K562 (cell line): ENCODE data around the gene LMNA. TPM values are rescaled to one million over a fixed set of nuclear protein-coding genes. Genes with fewer than 3 reads are reported as not detected.
A peak's percentile ranks its signal among the peaks of the same experiment; 100 is the strongest.
"Not testable (repeated sequence)": the region's sequence is repeated elsewhere in the genome, so short reads cannot be mapped to it uniquely, and the experiment has no call there.

Source experiments
- ATAC-seq: fragments of 200-7000 bp; cut with Tn5 transposase; 3 replicates; pipeline ENCODE4 v1.9.1; 2020; ENCODE audit warnings: moderate library complexity
- BruUV-seq: library from RNA; stranded (reverse); fragments of 400-500 nt; replicated peaks from 2 replicates; lab custom pipeline; 2021; lab: Mats Ljungman, UMichigan
- CTCF ChIA-PET: fragments of 300-600 bp; formaldehyde crosslinking; extraction: SDS; loops from one replicate; lab custom pipeline; 2021; ENCODE audit warnings: low intra/inter-chr PET ratio; lab: Yijun Ruan, JAX
- POLR2A ChIA-PET: fragments of 300-600, 350-650 bp; sonication (Branson Sonifier 250); formaldehyde crosslinking; extraction: SDS; loops from one replicate; lab custom pipeline; 2021; ENCODE audit warnings: antibody characterized with exemption, inconsistent platforms; lab: Yijun Ruan, JAX
- DNase-seq, 4 experiments: peaks; one replicate each; pipeline versions ENCODE4 v3.0.0 to v3.0.0-alpha.2; 2011 to 2018; ENCODE audit warnings: low spot score in 3 of 4, mixed read lengths in 3 of 4; ENCODE audit errors: extremely low read depth in 1 of 4
- FAIRE-seq: peaks from 2 replicates; lab custom pipeline; 2011; peaks lifted over from hg19 to GRCh38; lab: Jason Lieb, UNC
- H2AFZ ChIP-seq: 2 replicates; pipeline ENCODE4 v1.6.0; 2011; ENCODE audit warnings: low read depth, low read length, control low read depth, inconsistent platforms
- H3K27ac ChIP-seq: fragments of 200-600 bp; 3 replicates; pipeline ENCODE4 v1.8.0; 2011; ENCODE audit warnings: low read depth, mild to moderate bottlenecking, control low read depth, inconsistent platforms, low read length, moderate library complexity, mixed read lengths; ENCODE audit errors: extremely low read depth
- H3K27me3 ChIP-seq, 2 experiments: fragments of 300-600 bp in 1 of 2; 2 replicates in 1 of 2; 3 replicates in 1 of 2; pipeline versions ENCODE4 v1.6.0 to v1.8.0; 2011; ENCODE audit warnings: inconsistent platforms in 2 of 2, low read length in 2 of 2, mild to moderate bottlenecking in 1 of 2, mixed read lengths in 1 of 2, moderate library complexity in 1 of 2; ENCODE audit not compliant: control insufficient read depth in 2 of 2, insufficient read depth in 2 of 2
- H3K36me3 ChIP-seq: fragments of 300-600 bp; 3 replicates; pipeline ENCODE4 v1.8.0; 2011; ENCODE audit warnings: mild to moderate bottlenecking, low read length, inconsistent platforms; ENCODE audit not compliant: control insufficient read depth, insufficient read depth
- H3K4me1 ChIP-seq, 2 experiments: fragments of 200-600 bp in 1 of 2; replicated peaks in 1 of 2; 2 replicates in 1 of 2; 3 replicates in 1 of 2; pipeline versions ENCODE4 v1.5.1 to v1.8.0; 2011; ENCODE audit warnings: inconsistent platforms in 2 of 2, low read length in 2 of 2, mild to moderate bottlenecking in 1 of 2, mixed read lengths in 1 of 2, moderate library complexity in 1 of 2; ENCODE audit not compliant: control insufficient read depth in 2 of 2, insufficient read depth in 2 of 2
- H3K4me2 ChIP-seq: 2 replicates; pipeline ENCODE4 v1.6.1; 2011; ENCODE audit warnings: low read length, control low read depth, inconsistent platforms, mixed read lengths; ENCODE audit not compliant: insufficient read depth
- H3K4me3 ChIP-seq: fragments of 200-600 bp; sonication (generic), shearing (Covaris generic); 2 replicates; pipeline ENCODE4 v1.5.1; 2016; ENCODE audit warnings: control low read depth, inconsistent platforms
- H3K79me2 ChIP-seq: fragments of 200-600 bp; 3 replicates; pipeline ENCODE4 v1.8.0; 2011; ENCODE audit warnings: low read length, inconsistent platforms; ENCODE audit not compliant: control insufficient read depth, insufficient read depth
- H3K9ac ChIP-seq, 2 experiments: 2 replicates each; pipeline versions ENCODE4 v1.6.0 to v1.6.1; 2011; ENCODE audit warnings: low read depth in 2 of 2, low read length in 2 of 2, control low read depth in 1 of 2, inconsistent platforms in 1 of 2, mild to moderate bottlenecking in 1 of 2, mixed read lengths in 1 of 2; ENCODE audit not compliant: insufficient read depth in 1 of 2
- H3K9me1 ChIP-seq: one replicate; pipeline ENCODE4 v1.6.0; 2011; ENCODE audit warnings: inconsistent platforms, mild to moderate bottlenecking, low read length, moderate library complexity; ENCODE audit not compliant: control insufficient read depth, insufficient read depth
- H3K9me3 ChIP-seq: replicated peaks from 2 replicates; pipeline ENCODE4 v1.5.1; 2011; ENCODE audit warnings: low read depth, low read length, inconsistent platforms; ENCODE audit not compliant: control insufficient read depth, insufficient read depth
- H4K20me1 ChIP-seq: replicated peaks from 2 replicates; pipeline ENCODE4 v1.6.1; 2011; ENCODE audit warnings: low read length, inconsistent platforms, mixed read lengths; ENCODE audit not compliant: control insufficient read depth, insufficient read depth
- CBFA2T3 ChIP-seq: fragments of 450-650 bp; IDR thresholded peaks from 2 replicates; pipeline ENCODE4 v1.6.1; 2017
- DMBX1 ChIP-seq: fragments of 250-450 bp; sonication (Bioruptor Pico); IDR thresholded peaks from 2 replicates; pipeline ENCODE4 v1.8.0; 2022; ENCODE audit warnings: inconsistent platforms, mild to moderate bottlenecking, moderate library complexity, borderline replicate concordance
- L3MBTL2 ChIP-seq: fragments of 450-650 bp; IDR thresholded peaks from 2 replicates; pipeline ENCODE4 v1.6.1; 2016; ENCODE audit warnings: mild to moderate bottlenecking, moderate library complexity
- MEF2D ChIP-seq: conservative IDR thresholded peaks from 2 replicates; pipeline ENCODE4 v1.6.1; 2016; ENCODE audit warnings: low read depth, missing genetic modification characterization, missing compliant biosample characterization
- NR4A1 ChIP-seq, 2 experiments: fragments of 250-450 bp in 1 of 2; fragments of 450-650 bp in 1 of 2; sonication (Bioruptor Pico) in 1 of 2; IDR thresholded peaks; 2 replicates each; pipeline versions ENCODE4 v1.4.0 to v1.6.1; 2016 to 2020; ENCODE audit warnings: mild to moderate bottlenecking in 2 of 2, missing compliant biosample characterization in 1 of 2, missing genetic modification characterization in 1 of 2, moderate library complexity in 1 of 2
- TCF3 ChIP-seq: sonication (generic); formaldehyde crosslinking; IDR thresholded peaks from 2 replicates; pipeline ENCODE4 v1.4.0; 2020; ENCODE audit warnings: mild to moderate bottlenecking, missing genetic modification reagents
- ZNF311 ChIP-seq: fragments of 250-450 bp; sonication (Bioruptor Pico); IDR thresholded peaks from 2 replicates; pipeline ENCODE4 v1.4.0; 2020; ENCODE audit warnings: mild to moderate bottlenecking, moderate library complexity
- WGBS: fragments of 100-300 bp; shearing (Covaris generic); methylation state at CpG from one replicate; pipeline ENCODE4 v1.1.6; 2016; ENCODE audit warnings: low coverage, mixed read lengths; ENCODE audit not compliant: insufficient coverage; ENCODE audit errors: missing lambda C conversion rate; 5-methylcytosine and 5-hydroxymethylcytosine counted together
- in situ Hi-C: fragments of 300-500 bp; cut with MboI; formaldehyde crosslinking; loops from 4 replicates; pipeline ENCODE4 v1.15.0; 2018; ENCODE audit warnings: inconsistent platforms, mixed read lengths
- intact Hi-C: fragments of 100-400 bp; cut with micrococcal nuclease; formaldehyde crosslinking; loops from 2 replicates; pipeline ENCODE4 v1.14.2; 2022
- polyA plus RNA-seq, 8 experiments: library from polyadenylated mRNA; depleted of rRNA in 4 of 8; stranded (reverse) in 5 of 8; unstranded in 3 of 8; fragments of >200 nt; fragmentation: Nextera tagmentation in 2 of 8; fragmentation: Illumina TruSeq in 1 of 8; extraction: Ambion mirVana in 2 of 8; extraction: Trizol in 1 of 8; gene quantifications; 2 replicates each; pipeline versions ENCODE4 v1.2.1 to v1.2.3, GENCODE V29; 2011 to 2014; ENCODE audit warnings: inconsistent platforms in 1 of 8, missing spikeins in 1 of 8
- total RNA-seq, 7 experiments: library from RNA; depleted of rRNA in 6 of 7; stranded (reverse); fragments of >200 nt in 6 of 7; fragmentation: Illumina TruSeq in 2 of 7; extraction: Trizol in 2 of 7; gene quantifications; 2 replicates each; pipeline versions ENCODE4 v1.2.1 to v1.2.3, GENCODE V29; 2011 to 2021; ENCODE audit warnings: low replicate concordance in 1 of 7
- TF ChIP-seq, protein P1 (sequence below): sonication (generic); formaldehyde crosslinking; IDR thresholded peaks from 2 replicates; pipeline ENCODE4 v1.8.0; 2022; ENCODE audit warnings: missing genetic modification reagents, mild to moderate bottlenecking, moderate library complexity, borderline replicate concordance
- TF ChIP-seq, protein P2 (sequence below): fragments of 450-650 bp; IDR thresholded peaks from 2 replicates; pipeline ENCODE4 v1.6.1; 2016; ENCODE audit warnings: mild to moderate bottlenecking, moderate library complexity

The LMNA gene
- total and polyA plus RNA-seq, 9 of the 15 experiments (the other 6 are each of a cell fraction or from before 2014, with no cell fraction given), result 1.00 to 347 (median 88.2) TPM

DNA sequence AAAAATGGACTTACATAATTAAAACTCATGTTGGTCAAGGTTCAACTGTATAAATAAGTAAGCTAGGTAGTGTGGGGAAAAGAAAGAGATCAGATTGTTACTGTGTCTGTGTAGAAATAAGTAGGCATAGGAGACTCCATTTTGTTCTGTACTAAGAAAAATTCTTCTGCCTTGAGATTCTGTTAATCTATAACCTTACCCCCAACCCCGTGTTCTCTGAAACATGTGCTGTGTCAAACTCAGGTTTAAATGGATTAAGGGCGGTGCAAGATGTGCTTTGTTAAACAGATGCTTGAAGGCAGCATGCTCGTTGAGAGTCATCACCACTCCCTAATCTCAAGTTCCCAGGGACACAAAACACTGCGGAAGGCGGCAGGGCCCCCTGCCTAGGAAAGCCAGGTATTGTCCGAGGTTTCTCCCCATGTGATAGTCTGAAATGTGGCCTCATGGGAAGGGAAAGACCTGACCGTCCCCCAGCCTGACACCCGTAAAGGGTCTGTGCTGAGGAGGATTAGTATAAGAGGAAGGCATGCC lies 66.9 kb downstream of the LMNA start:
- POLR2A ChIA-PET; H4K20me1 ChIP-seq; intact Hi-C loops; H3K4me3 ChIP-seq; CTCF ChIA-PET; H3K9ac ChIP-seq; H3K9me3 ChIP-seq; H3K27ac ChIP-seq; H3K79me2 ChIP-seq; H3K27me3 ChIP-seq; ATAC-seq; BruUV-seq; H3K36me3 ChIP-seq; in situ Hi-C loops; H3K9me1 ChIP-seq; TF ChIP-seq NR4A1 (CRISPR knock-in tag; IDR thresholded peaks at IDR 0.05): not testable (repeated sequence)
- 2% methylated on average over 5 of the region's 8 CpGs for WGBS
- H3K4me2 ChIP-seq, result 0 out of 2 replicates have a peak overlapping the region, but pooled peaks have one; percentile 24
- H2AFZ ChIP-seq, result peak overlapping the region; percentile 80
- FAIRE-seq, result peak; percentile 75
- peaks cover 18 to 26% of the 10 kb centered on the region in 2 experiments; a peak in 4 of 5 replicates for H3K4me1 ChIP-seq
- DNase-seq, result peak in 1 of 4 experiments; percentile 73
- peak; percentile 58; the same call in 1 of the 2 replicates for TF ChIP-seq MEF2D (tag)
- TF ChIP-seq, protein P1, sequence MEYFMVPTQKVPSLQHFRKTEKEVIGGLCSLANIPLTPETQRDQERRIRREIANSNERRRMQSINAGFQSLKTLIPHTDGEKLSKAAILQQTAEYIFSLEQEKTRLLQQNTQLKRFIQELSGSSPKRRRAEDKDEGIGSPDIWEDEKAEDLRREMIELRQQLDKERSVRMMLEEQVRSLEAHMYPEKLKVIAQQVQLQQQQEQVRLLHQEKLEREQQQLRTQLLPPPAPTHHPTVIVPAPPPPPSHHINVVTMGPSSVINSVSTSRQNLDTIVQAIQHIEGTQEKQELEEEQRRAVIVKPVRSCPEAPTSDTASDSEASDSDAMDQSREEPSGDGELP (CRISPR knock-in tag), result peak; percentile 32; the same call in 1 of the 2 replicates
- TF ChIP-seq TCF3 (CRISPR knock-in tag), result peak; percentile 69
- TF ChIP-seq, protein P2, sequence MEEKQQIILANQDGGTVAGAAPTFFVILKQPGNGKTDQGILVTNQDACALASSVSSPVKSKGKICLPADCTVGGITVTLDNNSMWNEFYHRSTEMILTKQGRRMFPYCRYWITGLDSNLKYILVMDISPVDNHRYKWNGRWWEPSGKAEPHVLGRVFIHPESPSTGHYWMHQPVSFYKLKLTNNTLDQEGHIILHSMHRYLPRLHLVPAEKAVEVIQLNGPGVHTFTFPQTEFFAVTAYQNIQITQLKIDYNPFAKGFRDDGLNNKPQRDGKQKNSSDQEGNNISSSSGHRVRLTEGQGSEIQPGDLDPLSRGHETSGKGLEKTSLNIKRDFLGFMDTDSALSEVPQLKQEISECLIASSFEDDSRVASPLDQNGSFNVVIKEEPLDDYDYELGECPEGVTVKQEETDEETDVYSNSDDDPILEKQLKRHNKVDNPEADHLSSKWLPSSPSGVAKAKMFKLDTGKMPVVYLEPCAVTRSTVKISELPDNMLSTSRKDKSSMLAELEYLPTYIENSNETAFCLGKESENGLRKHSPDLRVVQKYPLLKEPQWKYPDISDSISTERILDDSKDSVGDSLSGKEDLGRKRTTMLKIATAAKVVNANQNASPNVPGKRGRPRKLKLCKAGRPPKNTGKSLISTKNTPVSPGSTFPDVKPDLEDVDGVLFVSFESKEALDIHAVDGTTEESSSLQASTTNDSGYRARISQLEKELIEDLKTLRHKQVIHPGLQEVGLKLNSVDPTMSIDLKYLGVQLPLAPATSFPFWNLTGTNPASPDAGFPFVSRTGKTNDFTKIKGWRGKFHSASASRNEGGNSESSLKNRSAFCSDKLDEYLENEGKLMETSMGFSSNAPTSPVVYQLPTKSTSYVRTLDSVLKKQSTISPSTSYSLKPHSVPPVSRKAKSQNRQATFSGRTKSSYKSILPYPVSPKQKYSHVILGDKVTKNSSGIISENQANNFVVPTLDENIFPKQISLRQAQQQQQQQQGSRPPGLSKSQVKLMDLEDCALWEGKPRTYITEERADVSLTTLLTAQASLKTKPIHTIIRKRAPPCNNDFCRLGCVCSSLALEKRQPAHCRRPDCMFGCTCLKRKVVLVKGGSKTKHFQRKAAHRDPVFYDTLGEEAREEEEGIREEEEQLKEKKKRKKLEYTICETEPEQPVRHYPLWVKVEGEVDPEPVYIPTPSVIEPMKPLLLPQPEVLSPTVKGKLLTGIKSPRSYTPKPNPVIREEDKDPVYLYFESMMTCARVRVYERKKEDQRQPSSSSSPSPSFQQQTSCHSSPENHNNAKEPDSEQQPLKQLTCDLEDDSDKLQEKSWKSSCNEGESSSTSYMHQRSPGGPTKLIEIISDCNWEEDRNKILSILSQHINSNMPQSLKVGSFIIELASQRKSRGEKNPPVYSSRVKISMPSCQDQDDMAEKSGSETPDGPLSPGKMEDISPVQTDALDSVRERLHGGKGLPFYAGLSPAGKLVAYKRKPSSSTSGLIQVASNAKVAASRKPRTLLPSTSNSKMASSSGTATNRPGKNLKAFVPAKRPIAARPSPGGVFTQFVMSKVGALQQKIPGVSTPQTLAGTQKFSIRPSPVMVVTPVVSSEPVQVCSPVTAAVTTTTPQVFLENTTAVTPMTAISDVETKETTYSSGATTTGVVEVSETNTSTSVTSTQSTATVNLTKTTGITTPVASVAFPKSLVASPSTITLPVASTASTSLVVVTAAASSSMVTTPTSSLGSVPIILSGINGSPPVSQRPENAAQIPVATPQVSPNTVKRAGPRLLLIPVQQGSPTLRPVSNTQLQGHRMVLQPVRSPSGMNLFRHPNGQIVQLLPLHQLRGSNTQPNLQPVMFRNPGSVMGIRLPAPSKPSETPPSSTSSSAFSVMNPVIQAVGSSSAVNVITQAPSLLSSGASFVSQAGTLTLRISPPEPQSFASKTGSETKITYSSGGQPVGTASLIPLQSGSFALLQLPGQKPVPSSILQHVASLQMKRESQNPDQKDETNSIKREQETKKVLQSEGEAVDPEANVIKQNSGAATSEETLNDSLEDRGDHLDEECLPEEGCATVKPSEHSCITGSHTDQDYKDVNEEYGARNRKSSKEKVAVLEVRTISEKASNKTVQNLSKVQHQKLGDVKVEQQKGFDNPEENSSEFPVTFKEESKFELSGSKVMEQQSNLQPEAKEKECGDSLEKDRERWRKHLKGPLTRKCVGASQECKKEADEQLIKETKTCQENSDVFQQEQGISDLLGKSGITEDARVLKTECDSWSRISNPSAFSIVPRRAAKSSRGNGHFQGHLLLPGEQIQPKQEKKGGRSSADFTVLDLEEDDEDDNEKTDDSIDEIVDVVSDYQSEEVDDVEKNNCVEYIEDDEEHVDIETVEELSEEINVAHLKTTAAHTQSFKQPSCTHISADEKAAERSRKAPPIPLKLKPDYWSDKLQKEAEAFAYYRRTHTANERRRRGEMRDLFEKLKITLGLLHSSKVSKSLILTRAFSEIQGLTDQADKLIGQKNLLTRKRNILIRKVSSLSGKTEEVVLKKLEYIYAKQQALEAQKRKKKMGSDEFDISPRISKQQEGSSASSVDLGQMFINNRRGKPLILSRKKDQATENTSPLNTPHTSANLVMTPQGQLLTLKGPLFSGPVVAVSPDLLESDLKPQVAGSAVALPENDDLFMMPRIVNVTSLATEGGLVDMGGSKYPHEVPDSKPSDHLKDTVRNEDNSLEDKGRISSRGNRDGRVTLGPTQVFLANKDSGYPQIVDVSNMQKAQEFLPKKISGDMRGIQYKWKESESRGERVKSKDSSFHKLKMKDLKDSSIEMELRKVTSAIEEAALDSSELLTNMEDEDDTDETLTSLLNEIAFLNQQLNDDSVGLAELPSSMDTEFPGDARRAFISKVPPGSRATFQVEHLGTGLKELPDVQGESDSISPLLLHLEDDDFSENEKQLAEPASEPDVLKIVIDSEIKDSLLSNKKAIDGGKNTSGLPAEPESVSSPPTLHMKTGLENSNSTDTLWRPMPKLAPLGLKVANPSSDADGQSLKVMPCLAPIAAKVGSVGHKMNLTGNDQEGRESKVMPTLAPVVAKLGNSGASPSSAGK, result peak; percentile 47; the same call in 1 of the 2 replicates
- TF ChIP-seq L3MBTL2, result peak; percentile 50; the same call in 1 of the 2 replicates
- TF ChIP-seq DMBX1 (CRISPR knock-in tag), result peak; percentile 83
- peak; percentile 54 for TF ChIP-seq CBFA2T3
- TF ChIP-seq NR4A1 (tag; IDR thresholded peaks at IDR 0.05), result peak; percentile 87
- TF ChIP-seq ZNF311, result peak; percentile 66; the same call in 1 of the 2 replicates
